Type B pancreatic cell (in vitro differentiated cells): Measurements from ENCODE around the gene GABARAPL2. TPM values are rescaled to one million over a fixed set of nuclear protein-coding genes. Genes with fewer than 3 reads are reported as not detected.

Experiments
- DNase-seq: peaks from one replicate; pipeline ENCODE4 v3.0.0; 2021; ENCODE audit warnings: mixed read lengths; ENCODE audit not compliant: unreplicated experiment; ENCODE audit errors: extremely low spot score
- H3K27ac Mint-ChIP-seq: 2 replicates; pipeline ENCODE4 v1.8.0; 2021; ENCODE audit warnings: mild to moderate bottlenecking, mixed read lengths
- H3K27me3 Mint-ChIP-seq: 2 replicates; pipeline ENCODE4 v1.8.0; 2021; ENCODE audit warnings: mixed read lengths
- H3K36me3 Mint-ChIP-seq: 2 replicates; pipeline ENCODE4 v1.8.0; 2021; ENCODE audit warnings: mixed read lengths
- H3K4me1 Mint-ChIP-seq: one replicate; pipeline ENCODE4 v1.8.0; 2021; ENCODE audit warnings: mixed read lengths; ENCODE audit not compliant: unreplicated experiment
- H3K4me3 Mint-ChIP-seq: 2 replicates; pipeline ENCODE4 v1.8.0; 2021; ENCODE audit warnings: mild to moderate bottlenecking, mixed read lengths
- H3K9me3 Mint-ChIP-seq: 2 replicates; pipeline ENCODE4 v1.8.0; 2021; ENCODE audit warnings: mixed read lengths
- CTCF ChIP-seq: fragments of 200-600 bp; sonication (generic); conservative IDR thresholded peaks from 2 replicates; pipeline ENCODE4 v1.5.0; 2021; ENCODE audit warnings: antibody characterized with exemption, mild to moderate bottlenecking
- total RNA-seq: library from RNA; stranded (reverse); gene quantifications from 2 replicates; pipeline ENCODE4 v1.2.1, GENCODE V29; 2021; ENCODE audit warnings: low replicate concordance

Gene GABARAPL2
- total RNA-seq, 1 donor from 2014 or later = 85.6 TPM

GRCh38 chr16:75578212-75578611, 12.0 kb downstream of the GABARAPL2 start:
- Mint-ChIP-seq H3K27me3 (no peaks in the 10 kb centered on the region), H3K4me1 (no peaks in the 10 kb centered on the region), H3K36me3 (peaks cover 24% of the 10 kb centered on the region), H3K27ac (no peak overlapping the region), H3K9me3 (no peaks in the 10 kb centered on the region), H3K4me3 (no peak overlapping the region)
- no peak for DNase-seq
- TF ChIP-seq CTCF = no peak

DNA sequence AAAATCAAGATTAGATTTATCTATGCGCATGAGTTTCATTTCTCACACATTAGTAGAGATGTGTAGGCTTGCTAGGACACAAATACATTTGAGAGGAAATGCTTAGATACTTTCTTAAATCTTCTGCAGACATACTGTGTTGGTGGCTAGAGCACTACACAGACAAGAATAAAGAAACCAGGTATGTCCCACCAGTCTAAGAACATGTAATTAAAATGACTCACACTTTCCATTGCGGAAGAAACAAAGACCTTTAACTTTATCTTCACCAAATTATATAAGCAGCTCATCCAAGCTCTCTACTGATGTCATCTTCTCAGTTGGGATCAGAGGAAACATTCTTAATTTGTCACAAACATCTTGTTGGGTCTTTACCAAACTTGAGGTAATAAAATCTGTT, 12.5 kb downstream of the GABARAPL2 start:
- no peak for DNase-seq
- Mint-ChIP-seq H3K27me3 (no peaks in the 10 kb centered on the region), H3K36me3 (peaks cover 22% of the 10 kb centered on the region), H3K9me3 (no peaks in the 10 kb centered on the region), H3K27ac (no peak overlapping the region), H3K4me3 (no peak overlapping the region), H3K4me1 (no peaks in the 10 kb centered on the region)
- TF ChIP-seq CTCF = no peak

DNA sequence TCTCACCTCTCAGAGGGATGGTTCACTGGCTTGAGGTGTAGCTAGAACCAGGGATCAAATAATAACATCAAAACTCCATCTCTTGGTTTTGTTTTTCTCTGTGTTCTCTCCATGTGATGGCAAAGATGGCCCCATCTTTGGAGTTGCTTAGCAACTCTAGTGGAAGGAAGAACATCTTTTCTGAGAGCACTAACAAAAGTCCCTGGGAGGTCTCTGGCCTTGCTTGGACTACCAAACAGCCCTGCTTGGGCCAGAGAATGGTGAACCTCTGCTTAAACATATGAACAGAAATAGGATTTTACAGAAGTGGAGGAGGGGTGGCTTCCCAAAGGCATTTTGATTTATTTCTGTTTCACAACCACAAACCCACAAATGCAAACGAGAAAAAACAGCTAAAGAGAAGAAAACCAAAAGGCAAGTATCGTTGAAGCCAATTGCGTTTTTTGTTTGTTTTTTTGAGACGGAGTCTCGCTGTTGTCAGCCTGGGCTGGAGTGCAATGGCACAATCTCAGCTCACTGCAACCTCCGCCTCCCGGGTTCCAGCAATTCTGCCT, 13.2 kb downstream of the GABARAPL2 start:
- no peak for TF ChIP-seq CTCF
- H3K27ac Mint-ChIP-seq = no peak overlapping the region
- no peaks in the 10 kb centered on the region for H3K4me1 Mint-ChIP-seq
- H3K27me3 Mint-ChIP-seq = no peaks in the 10 kb centered on the region
- no peaks in the 10 kb centered on the region for H3K9me3 Mint-ChIP-seq
- no peak overlapping the region for H3K4me3 Mint-ChIP-seq
- H3K36me3 Mint-ChIP-seq = peaks cover 18% of the 10 kb centered on the region
- no peak for DNase-seq

GRCh38 chr16:75584108-75584507, 17.9 kb downstream of the GABARAPL2 start:
- H3K9me3 Mint-ChIP-seq = no peaks in the 10 kb centered on the region
- DNase-seq = no peak
- H3K36me3 Mint-ChIP-seq = peaks cover 10% of the 10 kb centered on the region
- no peak overlapping the region for H3K4me3 Mint-ChIP-seq
- TF ChIP-seq CTCF = no peak
- H3K27ac Mint-ChIP-seq = no peak overlapping the region
- H3K27me3 Mint-ChIP-seq = no peaks in the 10 kb centered on the region
- H3K4me1 Mint-ChIP-seq = no peaks in the 10 kb centered on the region

DNA sequence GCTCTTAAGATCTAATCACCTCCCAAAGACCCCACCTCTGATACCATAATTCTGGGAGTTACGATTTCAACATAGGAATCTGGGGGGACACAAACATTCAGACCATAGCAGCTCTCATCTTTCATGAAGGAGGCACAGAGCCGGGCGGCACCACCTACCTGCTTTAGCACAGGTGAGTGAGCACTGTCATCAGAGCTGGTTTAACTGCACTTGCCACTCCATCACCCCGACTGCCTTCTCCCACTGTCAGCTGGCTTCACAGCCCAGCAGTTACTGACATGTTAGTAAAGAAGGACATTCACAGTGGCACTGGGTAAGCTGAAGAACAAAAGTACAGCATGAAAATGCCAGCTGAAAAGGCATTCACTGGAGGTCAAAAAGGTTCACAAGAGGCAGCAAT, 22.5 kb downstream of the GABARAPL2 start:
- Mint-ChIP-seq H3K9me3 (no peaks in the 10 kb centered on the region), H3K36me3 (peaks cover 4% of the 10 kb centered on the region), H3K27me3 (no peaks in the 10 kb centered on the region), H3K4me1 (no peaks in the 10 kb centered on the region), H3K4me3 (no peak overlapping the region), H3K27ac (no peak overlapping the region)
- no peak for DNase-seq
- no peak for TF ChIP-seq CTCF

DNA sequence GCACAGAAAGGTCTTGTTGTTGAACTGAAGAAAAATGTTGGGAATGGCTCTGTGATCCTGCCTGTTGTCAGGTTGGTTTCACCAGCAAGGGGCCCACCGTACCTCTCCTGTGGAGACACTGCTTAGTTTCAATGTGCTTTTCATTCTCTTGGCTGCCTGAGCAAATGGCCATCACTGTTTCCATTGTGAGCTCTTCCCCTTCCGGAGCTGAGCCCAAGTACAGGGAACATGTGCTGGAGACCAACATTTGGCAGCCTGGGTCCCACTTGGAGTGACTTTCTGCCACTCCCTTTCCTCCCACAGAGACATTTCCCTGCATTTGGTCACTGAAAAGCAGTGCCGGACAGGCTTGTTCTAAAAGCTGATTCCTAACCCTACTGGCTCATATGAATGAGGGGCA, 23.1 kb downstream of the GABARAPL2 start:
- no peak overlapping the region for H3K4me3 Mint-ChIP-seq
- H3K36me3 Mint-ChIP-seq = peaks cover 4% of the 10 kb centered on the region
- no peaks in the 10 kb centered on the region for H3K9me3 Mint-ChIP-seq
- H3K27ac Mint-ChIP-seq = no peak overlapping the region
- DNase-seq = no peak
- TF ChIP-seq CTCF = no peak
- H3K4me1 Mint-ChIP-seq = peaks cover 1% of the 10 kb centered on the region
- H3K27me3 Mint-ChIP-seq = no peaks in the 10 kb centered on the region
